K562 (cell line): ENCODE results near the gene SLC13A3. TPM values are rescaled to one million over a fixed set of nuclear protein-coding genes. Genes with fewer than 3 reads are reported as not detected.

Experiments used
- ATAC-seq: fragments of 200-7000 bp; cut with Tn5 transposase; 3 replicates; pipeline ENCODE4 v1.9.1; 2020; ENCODE audit warnings: moderate library complexity
- BruUV-seq: library from RNA; stranded (reverse); fragments of 400-500 nt; replicated peaks from 2 replicates; lab custom pipeline; 2021; lab: Mats Ljungman, UMichigan
- CTCF ChIA-PET: fragments of 300-600 bp; formaldehyde crosslinking; extraction: SDS; loops from one replicate; lab custom pipeline; 2021; ENCODE audit warnings: low intra/inter-chr PET ratio; lab: Yijun Ruan, JAX
- POLR2A ChIA-PET: fragments of 300-600, 350-650 bp; sonication (Branson Sonifier 250); formaldehyde crosslinking; extraction: SDS; loops from one replicate; lab custom pipeline; 2021; ENCODE audit warnings: antibody characterized with exemption, inconsistent platforms; lab: Yijun Ruan, JAX
- DNase-seq, 4 experiments: peaks; one replicate each; pipeline versions ENCODE4 v3.0.0 to v3.0.0-alpha.2; 2011 to 2018; ENCODE audit warnings: low spot score in 3 of 4, mixed read lengths in 3 of 4; ENCODE audit errors: extremely low read depth in 1 of 4
- FAIRE-seq: peaks from 2 replicates; lab custom pipeline; 2011; peaks lifted over from hg19 to GRCh38; lab: Jason Lieb, UNC
- H2AFZ ChIP-seq: 2 replicates; pipeline ENCODE4 v1.6.0; 2011; ENCODE audit warnings: low read depth, low read length, control low read depth, inconsistent platforms
- H3K27ac ChIP-seq: fragments of 200-600 bp; 3 replicates; pipeline ENCODE4 v1.8.0; 2011; ENCODE audit warnings: low read depth, mild to moderate bottlenecking, control low read depth, inconsistent platforms, low read length, moderate library complexity, mixed read lengths; ENCODE audit errors: extremely low read depth
- H3K27me3 ChIP-seq, 2 experiments: fragments of 300-600 bp in 1 of 2; 2 replicates in 1 of 2; 3 replicates in 1 of 2; pipeline versions ENCODE4 v1.6.0 to v1.8.0; 2011; ENCODE audit warnings: inconsistent platforms in 2 of 2, low read length in 2 of 2, mild to moderate bottlenecking in 1 of 2, mixed read lengths in 1 of 2, moderate library complexity in 1 of 2; ENCODE audit not compliant: control insufficient read depth in 2 of 2, insufficient read depth in 2 of 2
- H3K36me3 ChIP-seq: fragments of 300-600 bp; 3 replicates; pipeline ENCODE4 v1.8.0; 2011; ENCODE audit warnings: mild to moderate bottlenecking, low read length, inconsistent platforms; ENCODE audit not compliant: control insufficient read depth, insufficient read depth
- H3K4me1 ChIP-seq, 2 experiments: fragments of 200-600 bp in 1 of 2; replicated peaks in 1 of 2; 2 replicates in 1 of 2; 3 replicates in 1 of 2; pipeline versions ENCODE4 v1.5.1 to v1.8.0; 2011; ENCODE audit warnings: inconsistent platforms in 2 of 2, low read length in 2 of 2, mild to moderate bottlenecking in 1 of 2, mixed read lengths in 1 of 2, moderate library complexity in 1 of 2; ENCODE audit not compliant: control insufficient read depth in 2 of 2, insufficient read depth in 2 of 2
- H3K4me2 ChIP-seq: 2 replicates; pipeline ENCODE4 v1.6.1; 2011; ENCODE audit warnings: low read length, control low read depth, inconsistent platforms, mixed read lengths; ENCODE audit not compliant: insufficient read depth
- H3K4me3 ChIP-seq: fragments of 200-600 bp; sonication (generic), shearing (Covaris generic); 2 replicates; pipeline ENCODE4 v1.5.1; 2016; ENCODE audit warnings: control low read depth, inconsistent platforms
- H3K79me2 ChIP-seq: fragments of 200-600 bp; 3 replicates; pipeline ENCODE4 v1.8.0; 2011; ENCODE audit warnings: low read length, inconsistent platforms; ENCODE audit not compliant: control insufficient read depth, insufficient read depth
- H3K9ac ChIP-seq, 2 experiments: 2 replicates each; pipeline versions ENCODE4 v1.6.0 to v1.6.1; 2011; ENCODE audit warnings: low read depth in 2 of 2, low read length in 2 of 2, control low read depth in 1 of 2, inconsistent platforms in 1 of 2, mild to moderate bottlenecking in 1 of 2, mixed read lengths in 1 of 2; ENCODE audit not compliant: insufficient read depth in 1 of 2
- H3K9me1 ChIP-seq: one replicate; pipeline ENCODE4 v1.6.0; 2011; ENCODE audit warnings: inconsistent platforms, mild to moderate bottlenecking, low read length, moderate library complexity; ENCODE audit not compliant: control insufficient read depth, insufficient read depth
- H3K9me3 ChIP-seq: replicated peaks from 2 replicates; pipeline ENCODE4 v1.5.1; 2011; ENCODE audit warnings: low read depth, low read length, inconsistent platforms; ENCODE audit not compliant: control insufficient read depth, insufficient read depth
- H4K20me1 ChIP-seq: replicated peaks from 2 replicates; pipeline ENCODE4 v1.6.1; 2011; ENCODE audit warnings: low read length, inconsistent platforms, mixed read lengths; ENCODE audit not compliant: control insufficient read depth, insufficient read depth
- CTCF ChIP-seq, 3 experiments: IDR thresholded peaks in 2 of 3; conservative IDR thresholded peaks in 1 of 3; 2 replicates each; pipeline ENCODE4 v1.5.1; 2011 to 2012; ENCODE audit warnings: low read length in 3 of 3, mild to moderate bottlenecking in 3 of 3, control low read depth in 2 of 3, improper control_type of control experiment in 1 of 3, inconsistent platforms in 1 of 3, low read depth in 1 of 3, mixed read lengths in 1 of 3, moderate library complexity in 1 of 3; ENCODE audit not compliant: insufficient read depth in 2 of 3
- RAD21 ChIP-seq, 2 experiments: fragments of 250-450 bp in 1 of 2; fragments of 450-650 bp in 1 of 2; sonication (Bioruptor Pico) in 1 of 2; formaldehyde crosslinking in 1 of 2; IDR thresholded peaks in 1 of 2; conservative IDR thresholded peaks in 1 of 2; 2 replicates each; pipeline versions ENCODE4 v1.4.0 to v1.8.0; 2020 to 2022; ENCODE audit warnings: mild to moderate bottlenecking in 2 of 2, moderate library complexity in 1 of 2
- THRAP3 ChIP-seq: fragments of 450-650 bp; IDR thresholded peaks from 2 replicates; pipeline ENCODE4 v1.6.1; 2016; ENCODE audit warnings: mild to moderate bottlenecking, inconsistent platforms, borderline replicate concordance
- ZNF41 ChIP-seq: fragments of 250-450 bp; sonication (Bioruptor Pico); conservative IDR thresholded peaks from 2 replicates; pipeline ENCODE4 v1.4.0; 2020; ENCODE audit warnings: mild to moderate bottlenecking
- WGBS: fragments of 100-300 bp; shearing (Covaris generic); methylation state at CpG from one replicate; pipeline ENCODE4 v1.1.6; 2016; ENCODE audit warnings: low coverage, mixed read lengths; ENCODE audit not compliant: insufficient coverage; ENCODE audit errors: missing lambda C conversion rate; 5-methylcytosine and 5-hydroxymethylcytosine counted together
- in situ Hi-C: fragments of 300-500 bp; cut with MboI; formaldehyde crosslinking; loops from 4 replicates; pipeline ENCODE4 v1.15.0; 2018; ENCODE audit warnings: inconsistent platforms, mixed read lengths
- intact Hi-C: fragments of 100-400 bp; cut with micrococcal nuclease; formaldehyde crosslinking; loops from 2 replicates; pipeline ENCODE4 v1.14.2; 2022
- polyA plus RNA-seq, 8 experiments: library from polyadenylated mRNA; depleted of rRNA in 4 of 8; stranded (reverse) in 5 of 8; unstranded in 3 of 8; fragments of >200 nt; fragmentation: Nextera tagmentation in 2 of 8; fragmentation: Illumina TruSeq in 1 of 8; extraction: Ambion mirVana in 2 of 8; extraction: Trizol in 1 of 8; gene quantifications; 2 replicates each; pipeline versions ENCODE4 v1.2.1 to v1.2.3, GENCODE V29; 2011 to 2014; ENCODE audit warnings: inconsistent platforms in 1 of 8, missing spikeins in 1 of 8
- total RNA-seq, 7 experiments: library from RNA; depleted of rRNA in 6 of 7; stranded (reverse); fragments of >200 nt in 6 of 7; fragmentation: Illumina TruSeq in 2 of 7; extraction: Trizol in 2 of 7; gene quantifications; 2 replicates each; pipeline versions ENCODE4 v1.2.1 to v1.2.3, GENCODE V29; 2011 to 2021; ENCODE audit warnings: low replicate concordance in 1 of 7

SLC13A3 gene
- total and polyA plus RNA-seq, 9 of the 15 experiments (the other 6 are each of a cell fraction or from before 2014, with no cell fraction given), result 5.5 to 16.4 (median 8.5) TPM

GRCh38 chr20:46559685-46560440 is 91.4 kb downstream of the SLC13A3 start:
- intact Hi-C loops, result loop anchor here (2.0 to 10.0 kb wide), 3 partner anchors 85 to 137 kb away; no protein-coding TSS in a partner anchor
- FAIRE-seq (peak; percentile 26), ATAC-seq (no peak), DNase-seq (peak in 2 of 4 experiments; percentile 29 to 38)
- ChIA-PET CTCF (interaction anchor here (2.6 kb wide), 1 partner anchor 121 kb away, joined by 10 read pairs; no protein-coding TSS in a partner anchor), POLR2A (no interaction called here)
- Histone ChIP-seq H3K9ac (no peak overlapping the region), H2AFZ (no peak overlapping the region), H3K9me3 (no peaks in the 10 kb centered on the region), H3K9me1 (no peaks in the 10 kb centered on the region), H3K4me2 (no peak overlapping the region; the same call in 1 of the 2 replicates), H3K4me1 (peaks cover 19 to 31% of the 10 kb centered on the region in 2 experiments), H4K20me1 (no peaks in the 10 kb centered on the region), H3K4me3 (no peak overlapping the region), H3K79me2 (no peaks in the 10 kb centered on the region), H3K27me3 (peaks cover 4 to 6% of the 10 kb centered on the region in 2 experiments; a peak in 2 of 5 replicates), H3K27ac (no peak overlapping the region), H3K36me3 (no peaks in the 10 kb centered on the region)
- BruUV-seq, result no TSS peak
- in situ Hi-C loops, result no loop called here
- 39% methylated on average over 7 of the region's 7 CpGs for WGBS
- TF ChIP-seq CTCF (IDR thresholded peaks at IDR 0.05 in 2 of 3, conservative IDR thresholded peaks at IDR 0.05 in 1 of 3; ENCODE audit: insufficient read depth in 2 of 3, low read depth in 1 of 3, low read length in 3 of 3) (peak; percentile 38 to 63 (median 53)), THRAP3 (no peak), ZNF41 (no peak), RAD21 (CRISPR knock-in tag; conservative IDR thresholded peaks at IDR 0.05 in 1 of 2, IDR thresholded peaks at IDR 0.05 in 1 of 2) (peak; percentile 37 to 54)
